Measurements from ENCODE around the gene MAOA. TPM values are rescaled to one million over a fixed set of nuclear protein-coding genes. Genes with fewer than 3 reads are reported as not detected.

MAOA gene
- total RNA-seq, 4 donors from 2014 or later, result 287 to 362 (median 316) TPM

- DNase-seq, result no peak
- intact Hi-C loops (cut with DNase I), result no loop called here
- no peaks in the 10 kb centered on the region for H3K27me3 ChIP-seq
- TF ChIP-seq POLR2A (IDR thresholded peaks at IDR 0.05) (no peak), CTCF (IDR thresholded peaks at IDR 0.05) (no peak)
- no peak overlapping the region for H3K4me3 ChIP-seq (replicated peaks in 1 of 3)
- H3K9me3 ChIP-seq, result no peaks in the 10 kb centered on the region
- no peak overlapping the region for H3K27ac ChIP-seq
- no peaks in the 10 kb centered on the region for H3K36me3 ChIP-seq
- no peaks in the 10 kb centered on the region for H3K4me1 ChIP-seq
- WGBS, 2 donors, result 90 to 91% methylated on average over 5 of the region's 5 CpGs
Observed at GRCh38 chrX:43785930-43786591, 130.0 kb downstream of the MAOA start.

Other genes with a start within 250 kb of the MAOA start
- gene MAOB, start 226.2 kb downstream of the MAOA start, total RNA-seq, result 1 to 10 TPM; 1.2 to 9.5 (median 3.4) TPM